ENCODE results near the gene PRSS57. TPM values are rescaled to one million over a fixed set of nuclear protein-coding genes. Genes with fewer than 3 reads are reported as not detected.
A peak's percentile ranks its signal among the peaks of the same experiment; 100 is the strongest.

The PRSS57 gene
- total and polyA plus RNA-seq, 2 of the 4 experiments (the other 2 are of a cell fraction), result not detected

DNA sequence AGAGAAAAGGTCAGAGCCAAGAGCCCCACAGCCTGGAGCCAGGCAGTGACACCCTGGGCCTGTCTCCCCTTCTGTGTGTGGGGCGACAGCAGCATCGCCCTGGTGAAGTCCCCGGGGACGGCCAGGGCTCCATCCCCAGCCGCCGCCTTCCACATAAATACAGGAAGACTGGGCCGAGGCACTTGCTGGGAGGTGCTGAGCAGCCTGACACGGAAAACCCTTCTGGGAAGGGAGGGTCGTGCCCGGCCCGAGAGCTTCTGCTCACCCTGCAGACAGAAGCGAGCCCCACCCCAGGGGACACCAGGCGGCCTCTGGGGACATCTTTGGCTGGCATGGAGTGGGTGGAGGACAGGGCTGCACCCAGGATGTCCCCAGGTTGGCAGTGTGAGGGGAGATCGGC lies 50.5 kb downstream of the PRSS57 start:
- no peak for ATAC-seq (ENCODE audit: low read depth)
- in situ Hi-C loops (cut with MboI; ENCODE audit: low sequenced_read_pairs), result no loop called here

More for the DNA sequence above, 50.5 kb downstream of the PRSS57 start:
- POLR2A ChIA-PET (ENCODE audit: unreplicated experiment), result no interaction called here
- dilution Hi-C loops (cut with HindIII; ENCODE audit: low sequenced_read_pairs, unreplicated experiment), result no loop called here
- Histone ChIP-seq H4K91ac (ENCODE audit: insufficient read depth, low read depth, low read length) (no peak overlapping the region), H2BK20ac (ENCODE audit: low read depth, low read length) (no peak overlapping the region), H2BK5ac (ENCODE audit: low read depth, low read length, poor library complexity, severe bottlenecking) (no peak overlapping the region), H3K79me1 (ENCODE audit: low read depth in 1 of 2, low read length in 2 of 2) (no peaks in the 10 kb centered on the region; a peak in 1 of 4 replicates), H2AK9ac (replicated peaks; ENCODE audit: low read depth, low read length, poor library complexity) (peak overlapping the region; percentile 42), H2BK15ac (ENCODE audit: low read depth, low read length) (no peak overlapping the region), H3K4me1 (ENCODE audit: control insufficient read depth, insufficient read depth, low read length) (no peaks in the 10 kb centered on the region), H4K8ac (ENCODE audit: low read depth in 2 of 2, low read length in 2 of 2) (no peak overlapping the region), H3K4me3 (ENCODE audit: insufficient read depth, low read depth, low read length) (no peak overlapping the region), H3K4me2 (ENCODE audit: low read depth, low read length) (no peak overlapping the region), H3K36me3 (ENCODE audit: control insufficient read depth, insufficient read depth, low read length) (peaks cover 39% of the 10 kb centered on the region), H2AK5ac (ENCODE audit: low read depth, low read length) (no peak overlapping the region), H2AFZ (replicated peaks; ENCODE audit: low read length, poor library complexity) (no peak overlapping the region), H3K9ac (ENCODE audit: low read depth, low read length) (no peak overlapping the region), H3K4ac (ENCODE audit: low read depth, low read length) (no peak overlapping the region), H3K14ac (replicated peaks; ENCODE audit: low read depth, low read length) (no peak overlapping the region), H3K27me3 (ENCODE audit: control insufficient read depth, insufficient read depth, low read length) (no peaks in the 10 kb centered on the region), H3K18ac (ENCODE audit: low read depth, low read length) (no peak overlapping the region), H4K5ac (ENCODE audit: low read depth, low read length) (no peak overlapping the region), H3K9me1 (ENCODE audit: insufficient read depth, low read length) (no peaks in the 10 kb centered on the region), H3K56ac (ENCODE audit: extremely low read depth, insufficient read depth, low read length) (no peak overlapping the region), H2BK120ac (ENCODE audit: low read depth, low read length) (no peak overlapping the region), H3K27ac (ENCODE audit: insufficient read depth, low read length) (no peak overlapping the region), H3K23ac (ENCODE audit: low read depth, low read length) (no peak overlapping the region), H4K20me1 (ENCODE audit: insufficient read depth, low read length) (peaks cover 5% of the 10 kb centered on the region; the same call in 1 of the 2 replicates), H3K9me3 (ENCODE audit: control insufficient read depth, insufficient read depth, low read length) (no peaks in the 10 kb centered on the region)
- 100% methylated on average over 1 of the region's 14 CpGs; no CpG with 5 or more reads in 1 of the 2 experiments for WGBS, 2 experiments (ENCODE audit: extremely low coverage in 2 of 2, insufficient read length in 1 of 2)
- DNase-seq, result no peak
- no peak for TF ChIP-seq NFE2L2 (IDR thresholded peaks at IDR 0.05; ENCODE audit: low read depth, low read length)
- no peak for TF ChIP-seq SMC3 (IDR thresholded peaks at IDR 0.05; ENCODE audit: low read depth, low read length)
- TF ChIP-seq, protein P1, sequence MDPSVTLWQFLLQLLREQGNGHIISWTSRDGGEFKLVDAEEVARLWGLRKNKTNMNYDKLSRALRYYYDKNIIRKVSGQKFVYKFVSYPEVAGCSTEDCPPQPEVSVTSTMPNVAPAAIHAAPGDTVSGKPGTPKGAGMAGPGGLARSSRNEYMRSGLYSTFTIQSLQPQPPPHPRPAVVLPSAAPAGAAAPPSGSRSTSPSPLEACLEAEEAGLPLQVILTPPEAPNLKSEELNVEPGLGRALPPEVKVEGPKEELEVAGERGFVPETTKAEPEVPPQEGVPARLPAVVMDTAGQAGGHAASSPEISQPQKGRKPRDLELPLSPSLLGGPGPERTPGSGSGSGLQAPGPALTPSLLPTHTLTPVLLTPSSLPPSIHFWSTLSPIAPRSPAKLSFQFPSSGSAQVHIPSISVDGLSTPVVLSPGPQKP (IDR thresholded peaks at IDR 0.05; ENCODE audit: borderline replicate concordance, low read depth, low read length), result no peak
- TF ChIP-seq, protein P2, sequence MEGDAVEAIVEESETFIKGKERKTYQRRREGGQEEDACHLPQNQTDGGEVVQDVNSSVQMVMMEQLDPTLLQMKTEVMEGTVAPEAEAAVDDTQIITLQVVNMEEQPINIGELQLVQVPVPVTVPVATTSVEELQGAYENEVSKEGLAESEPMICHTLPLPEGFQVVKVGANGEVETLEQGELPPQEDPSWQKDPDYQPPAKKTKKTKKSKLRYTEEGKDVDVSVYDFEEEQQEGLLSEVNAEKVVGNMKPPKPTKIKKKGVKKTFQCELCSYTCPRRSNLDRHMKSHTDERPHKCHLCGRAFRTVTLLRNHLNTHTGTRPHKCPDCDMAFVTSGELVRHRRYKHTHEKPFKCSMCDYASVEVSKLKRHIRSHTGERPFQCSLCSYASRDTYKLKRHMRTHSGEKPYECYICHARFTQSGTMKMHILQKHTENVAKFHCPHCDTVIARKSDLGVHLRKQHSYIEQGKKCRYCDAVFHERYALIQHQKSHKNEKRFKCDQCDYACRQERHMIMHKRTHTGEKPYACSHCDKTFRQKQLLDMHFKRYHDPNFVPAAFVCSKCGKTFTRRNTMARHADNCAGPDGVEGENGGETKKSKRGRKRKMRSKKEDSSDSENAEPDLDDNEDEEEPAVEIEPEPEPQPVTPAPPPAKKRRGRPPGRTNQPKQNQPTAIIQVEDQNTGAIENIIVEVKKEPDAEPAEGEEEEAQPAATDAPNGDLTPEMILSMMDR (conservative IDR thresholded peaks at IDR 0.05; ENCODE audit: low read depth, low read length), result no peak
- TF ChIP-seq RFX5 (IDR thresholded peaks at IDR 0.05; ENCODE audit: low read depth, low read length), result no peak
- no peak for TF ChIP-seq MAFK (IDR thresholded peaks at IDR 0.05; ENCODE audit: low read depth, low read length)
- no peak for TF ChIP-seq RCOR1 (IDR thresholded peaks at IDR 0.05; ENCODE audit: insufficient replicate concordance, low read length)
- no peak for TF ChIP-seq MAZ (IDR thresholded peaks at IDR 0.05; ENCODE audit: borderline replicate concordance, low read depth, low read length)
- TF ChIP-seq POLR2A (IDR thresholded peaks at IDR 0.05; ENCODE audit: low read depth, low read length), result no peak
- no peak for TF ChIP-seq RAD21 (IDR thresholded peaks at IDR 0.05; ENCODE audit: low read length)
- TF ChIP-seq, protein P3, sequence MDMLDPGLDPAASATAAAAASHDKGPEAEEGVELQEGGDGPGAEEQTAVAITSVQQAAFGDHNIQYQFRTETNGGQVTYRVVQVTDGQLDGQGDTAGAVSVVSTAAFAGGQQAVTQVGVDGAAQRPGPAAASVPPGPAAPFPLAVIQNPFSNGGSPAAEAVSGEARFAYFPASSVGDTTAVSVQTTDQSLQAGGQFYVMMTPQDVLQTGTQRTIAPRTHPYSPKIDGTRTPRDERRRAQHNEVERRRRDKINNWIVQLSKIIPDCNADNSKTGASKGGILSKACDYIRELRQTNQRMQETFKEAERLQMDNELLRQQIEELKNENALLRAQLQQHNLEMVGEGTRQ (IDR thresholded peaks at IDR 0.05; ENCODE audit: low read depth, low read length), result no peak
- no peak for TF ChIP-seq MXI1 (IDR thresholded peaks at IDR 0.05; ENCODE audit: borderline replicate concordance, low read depth, low read length)
- TF ChIP-seq CEBPB (IDR thresholded peaks at IDR 0.05; ENCODE audit: low read depth, low read length), result no peak
- no peak for TF ChIP-seq FOS (IDR thresholded peaks at IDR 0.05; ENCODE audit: low read depth, low read length)
- TF ChIP-seq CHD1 (IDR thresholded peaks at IDR 0.05; ENCODE audit: low read depth, low read length), result no peak
- TF ChIP-seq BHLHE40 (IDR thresholded peaks at IDR 0.05; ENCODE audit: low read depth, low read length), result no peak
- CTCF ChIA-PET, result no interaction called here
- intact Hi-C loops (cut with micrococcal nuclease), result no loop called here
- BruUV-seq (replicated peaks), result no TSS peak

Measured in IMR-90 (cell line).